ENCODE results near the gene BRSK2.

DNA sequence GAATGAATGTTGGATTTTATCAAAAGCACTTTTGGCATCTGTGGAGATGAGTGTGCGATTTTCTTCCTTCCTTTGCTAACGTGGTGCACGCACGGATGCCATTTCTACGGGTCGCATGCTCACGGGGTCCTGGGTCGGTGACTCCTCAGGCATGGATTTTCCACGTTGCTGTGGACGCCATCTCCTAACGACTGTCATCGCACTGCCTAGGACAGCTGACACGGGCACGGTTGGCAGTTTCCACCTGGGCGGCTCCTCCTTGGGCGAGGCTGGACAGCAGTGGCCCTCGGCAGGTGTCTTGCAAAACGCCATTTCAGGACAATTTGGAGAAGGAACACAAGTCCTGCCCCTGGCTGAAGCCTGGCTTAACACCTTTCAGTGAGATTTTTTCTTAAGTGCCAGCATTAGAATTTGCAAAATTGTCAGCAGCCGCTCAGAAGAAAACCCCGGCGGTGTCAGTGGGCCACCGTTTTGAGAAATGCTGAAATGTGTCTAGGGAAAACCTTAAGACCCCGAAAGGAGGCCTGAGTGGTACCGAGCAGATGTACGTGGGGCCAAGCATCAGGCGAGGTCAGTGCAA lies 45.6 kb upstream of the BRSK2 start:
- TF ChIP-seq, protein P1, sequence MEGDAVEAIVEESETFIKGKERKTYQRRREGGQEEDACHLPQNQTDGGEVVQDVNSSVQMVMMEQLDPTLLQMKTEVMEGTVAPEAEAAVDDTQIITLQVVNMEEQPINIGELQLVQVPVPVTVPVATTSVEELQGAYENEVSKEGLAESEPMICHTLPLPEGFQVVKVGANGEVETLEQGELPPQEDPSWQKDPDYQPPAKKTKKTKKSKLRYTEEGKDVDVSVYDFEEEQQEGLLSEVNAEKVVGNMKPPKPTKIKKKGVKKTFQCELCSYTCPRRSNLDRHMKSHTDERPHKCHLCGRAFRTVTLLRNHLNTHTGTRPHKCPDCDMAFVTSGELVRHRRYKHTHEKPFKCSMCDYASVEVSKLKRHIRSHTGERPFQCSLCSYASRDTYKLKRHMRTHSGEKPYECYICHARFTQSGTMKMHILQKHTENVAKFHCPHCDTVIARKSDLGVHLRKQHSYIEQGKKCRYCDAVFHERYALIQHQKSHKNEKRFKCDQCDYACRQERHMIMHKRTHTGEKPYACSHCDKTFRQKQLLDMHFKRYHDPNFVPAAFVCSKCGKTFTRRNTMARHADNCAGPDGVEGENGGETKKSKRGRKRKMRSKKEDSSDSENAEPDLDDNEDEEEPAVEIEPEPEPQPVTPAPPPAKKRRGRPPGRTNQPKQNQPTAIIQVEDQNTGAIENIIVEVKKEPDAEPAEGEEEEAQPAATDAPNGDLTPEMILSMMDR (IDR thresholded peaks at IDR 0.05 in 4 of 5, conservative IDR thresholded peaks at IDR 0.05 in 1 of 5) = no peak
- no peak for TF ChIP-seq POLR2A (IDR thresholded peaks at IDR 0.05)
